GM12801 (cell line): Measurements from ENCODE around the gene LRRC52.
A peak's percentile ranks its signal among the peaks of the same experiment; 100 is the strongest.

Source experiments
- CTCF ChIP-seq: IDR thresholded peaks from one replicate; pipeline ENCODE4 v1.5.1; 2011; ENCODE audit warnings: control low read depth; ENCODE audit not compliant: insufficient read length; ENCODE audit errors: extremely low read depth

LRRC52 gene

GRCh38 chr1:165586398-165586797 lies 42.6 kb downstream of the LRRC52 start:
- TF ChIP-seq CTCF, result no peak

DNA sequence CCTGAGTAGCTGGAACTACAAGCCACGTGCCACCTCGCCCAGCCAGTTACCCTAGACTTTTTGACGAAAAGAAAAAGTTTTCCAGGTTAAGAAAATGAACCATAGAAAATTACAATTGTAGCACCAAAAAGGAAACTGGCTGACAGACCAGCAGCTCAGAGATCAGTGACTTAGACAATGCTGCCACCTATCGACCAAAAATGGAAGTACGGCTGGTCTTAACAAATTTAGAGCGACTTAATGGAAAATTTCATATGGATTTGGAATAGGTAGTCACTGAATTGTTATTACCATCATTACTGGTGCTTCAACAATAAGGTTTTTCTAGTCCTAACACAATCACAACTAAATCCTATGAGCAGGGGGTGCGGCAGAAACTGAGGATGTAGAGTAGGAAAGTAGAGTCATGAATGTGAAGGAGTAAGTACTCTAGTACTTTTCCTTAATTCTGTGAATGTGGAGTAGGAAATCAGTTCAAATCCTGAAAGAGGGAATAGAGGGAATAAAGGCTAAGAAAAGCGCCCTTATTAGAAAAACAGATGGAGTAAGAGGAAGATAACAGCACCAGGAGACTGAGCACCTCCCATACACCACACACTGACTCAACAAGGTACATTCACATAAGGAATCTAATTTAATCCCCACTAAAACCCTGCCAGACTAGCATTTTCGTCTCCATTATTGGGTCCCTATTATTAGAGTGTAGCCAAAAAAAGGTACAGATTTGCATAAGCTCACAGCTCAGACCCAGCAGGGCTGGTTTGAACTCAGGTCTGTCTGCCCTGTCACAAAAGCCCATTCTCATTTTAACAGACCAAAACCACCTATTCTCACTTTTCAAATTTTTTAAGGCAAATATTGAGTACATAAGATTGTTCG lies 49.4 kb downstream of the LRRC52 start:
- TF ChIP-seq CTCF, result peak; percentile 57

DNA sequence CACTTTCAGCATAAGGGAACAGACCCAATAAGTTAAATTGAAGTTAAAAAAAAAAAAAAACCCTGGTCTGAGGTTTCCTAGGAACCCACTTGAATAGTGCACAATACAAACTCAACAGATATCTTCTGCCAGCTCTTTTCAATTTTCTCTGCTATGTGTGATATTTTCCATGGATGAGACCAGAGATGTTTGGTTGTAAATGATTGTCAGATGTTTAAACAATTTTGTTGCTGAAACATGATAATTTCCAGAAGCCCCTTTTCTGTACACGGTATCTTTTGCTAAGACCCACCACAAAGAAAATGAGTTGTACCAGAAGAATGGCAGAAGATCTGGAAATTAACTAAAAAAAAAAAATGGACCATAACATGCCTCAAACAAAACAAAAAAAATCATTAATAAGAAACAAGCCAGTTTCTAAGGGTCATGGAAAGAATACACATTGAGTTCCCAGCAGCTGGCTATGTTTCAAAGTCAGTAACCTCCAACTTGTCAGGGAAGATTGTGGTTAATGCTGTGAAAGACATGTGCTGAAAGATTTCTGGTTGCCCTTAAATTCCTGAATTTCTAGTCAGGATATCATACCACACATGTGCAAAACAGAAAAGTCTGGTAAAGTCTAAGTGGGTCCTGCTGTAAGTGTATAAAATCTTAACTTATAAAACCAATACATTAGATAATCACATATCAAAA lies 51.6 kb downstream of the LRRC52 start:
- TF ChIP-seq CTCF, result no peak

DNA sequence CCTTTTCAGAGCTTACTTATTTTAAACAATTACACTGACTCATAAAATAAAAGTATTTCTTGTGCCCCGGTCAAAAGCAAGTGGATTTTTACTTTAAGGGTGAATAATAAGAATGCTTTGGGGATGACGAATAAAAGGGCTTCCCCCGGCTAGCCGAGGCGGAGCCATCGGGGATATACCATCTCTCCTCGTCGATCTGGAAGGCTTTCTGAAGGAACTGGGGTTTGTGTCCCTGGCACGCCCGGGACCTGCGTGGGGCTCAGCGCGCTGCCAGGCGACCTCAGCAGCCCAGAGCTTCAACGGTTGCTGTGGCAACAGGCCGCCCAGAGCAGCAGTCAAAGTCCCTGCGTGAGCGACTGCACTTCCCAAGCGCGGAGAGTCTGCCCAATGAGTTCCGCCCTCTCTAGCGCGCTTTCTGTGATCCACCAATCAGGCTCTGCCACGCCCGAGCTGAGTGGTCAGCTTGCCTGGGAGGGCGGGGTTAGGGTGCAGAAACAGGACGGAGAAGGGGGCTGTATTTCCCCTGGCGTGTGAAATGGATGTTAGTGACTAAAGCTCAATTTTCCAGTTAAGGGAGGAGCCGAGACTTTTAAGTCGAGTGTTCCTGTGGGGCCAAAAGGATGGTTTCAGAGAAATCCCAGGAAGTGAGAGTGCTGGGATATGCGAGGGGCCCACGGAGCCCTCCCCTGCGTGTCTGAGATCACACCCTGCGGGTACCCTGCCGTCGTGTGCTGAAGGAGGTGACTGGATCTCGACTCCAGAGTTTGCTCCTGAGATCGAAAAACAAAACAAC lies 54.3 kb downstream of the LRRC52 start:
- no peak for TF ChIP-seq CTCF

DNA sequence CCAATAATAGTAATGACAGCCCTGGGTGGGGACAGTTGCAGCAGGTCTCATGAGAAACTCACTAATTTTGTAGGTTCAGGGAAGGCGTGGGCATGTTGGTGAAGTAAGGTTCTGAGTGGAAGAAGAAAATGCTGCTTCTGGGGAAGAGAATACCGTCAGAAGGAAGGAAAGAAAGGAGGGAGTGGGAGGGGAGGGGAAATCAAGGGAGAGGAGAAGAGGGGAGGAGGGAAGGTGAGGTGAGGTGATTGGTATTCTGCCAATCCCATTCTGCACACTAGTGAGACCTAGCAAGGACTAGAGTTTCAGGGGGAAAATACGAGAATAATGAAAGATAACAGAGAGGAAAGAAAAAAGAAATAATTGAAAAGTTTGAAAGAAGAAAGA lies 54.9 kb downstream of the LRRC52 start:
- TF ChIP-seq CTCF, result no peak

GRCh38 chr1:165600793-165601192 lies 57.0 kb downstream of the LRRC52 start:
- TF ChIP-seq CTCF, result no peak

- no peak for TF ChIP-seq CTCF
Observed at GRCh38 chr1:165603810-165604209, 60.0 kb downstream of the LRRC52 start.
